K562 (cell line): Measurements from ENCODE around the gene DBF4B. TPM values are rescaled to one million over a fixed set of nuclear protein-coding genes. Genes with fewer than 3 reads are reported as not detected.

Experiments used
- ATAC-seq: fragments of 200-7000 bp; cut with Tn5 transposase; 3 replicates; pipeline ENCODE4 v1.9.1; 2020; ENCODE audit warnings: moderate library complexity
- BruUV-seq: library from RNA; stranded (reverse); fragments of 400-500 nt; replicated peaks from 2 replicates; lab custom pipeline; 2021; lab: Mats Ljungman, UMichigan
- CTCF ChIA-PET: fragments of 300-600 bp; formaldehyde crosslinking; extraction: SDS; loops from one replicate; lab custom pipeline; 2021; ENCODE audit warnings: low intra/inter-chr PET ratio; lab: Yijun Ruan, JAX
- POLR2A ChIA-PET: fragments of 300-600, 350-650 bp; sonication (Branson Sonifier 250); formaldehyde crosslinking; extraction: SDS; loops from one replicate; lab custom pipeline; 2021; ENCODE audit warnings: antibody characterized with exemption, inconsistent platforms; lab: Yijun Ruan, JAX
- DNase-seq, 4 experiments: peaks; one replicate each; pipeline versions ENCODE4 v3.0.0 to v3.0.0-alpha.2; 2011 to 2018; ENCODE audit warnings: low spot score in 3 of 4, mixed read lengths in 3 of 4; ENCODE audit errors: extremely low read depth in 1 of 4
- FAIRE-seq: peaks from 2 replicates; lab custom pipeline; 2011; peaks lifted over from hg19 to GRCh38; lab: Jason Lieb, UNC
- H2AFZ ChIP-seq: 2 replicates; pipeline ENCODE4 v1.6.0; 2011; ENCODE audit warnings: low read depth, low read length, control low read depth, inconsistent platforms
- H3K27ac ChIP-seq: fragments of 200-600 bp; 3 replicates; pipeline ENCODE4 v1.8.0; 2011; ENCODE audit warnings: low read depth, mild to moderate bottlenecking, control low read depth, inconsistent platforms, low read length, moderate library complexity, mixed read lengths; ENCODE audit errors: extremely low read depth
- H3K27me3 ChIP-seq, 2 experiments: fragments of 300-600 bp in 1 of 2; 2 replicates in 1 of 2; 3 replicates in 1 of 2; pipeline versions ENCODE4 v1.6.0 to v1.8.0; 2011; ENCODE audit warnings: inconsistent platforms in 2 of 2, low read length in 2 of 2, mild to moderate bottlenecking in 1 of 2, mixed read lengths in 1 of 2, moderate library complexity in 1 of 2; ENCODE audit not compliant: control insufficient read depth in 2 of 2, insufficient read depth in 2 of 2
- H3K36me3 ChIP-seq: fragments of 300-600 bp; 3 replicates; pipeline ENCODE4 v1.8.0; 2011; ENCODE audit warnings: mild to moderate bottlenecking, low read length, inconsistent platforms; ENCODE audit not compliant: control insufficient read depth, insufficient read depth
- H3K4me1 ChIP-seq, 2 experiments: fragments of 200-600 bp in 1 of 2; replicated peaks in 1 of 2; 2 replicates in 1 of 2; 3 replicates in 1 of 2; pipeline versions ENCODE4 v1.5.1 to v1.8.0; 2011; ENCODE audit warnings: inconsistent platforms in 2 of 2, low read length in 2 of 2, mild to moderate bottlenecking in 1 of 2, mixed read lengths in 1 of 2, moderate library complexity in 1 of 2; ENCODE audit not compliant: control insufficient read depth in 2 of 2, insufficient read depth in 2 of 2
- H3K4me2 ChIP-seq: 2 replicates; pipeline ENCODE4 v1.6.1; 2011; ENCODE audit warnings: low read length, control low read depth, inconsistent platforms, mixed read lengths; ENCODE audit not compliant: insufficient read depth
- H3K4me3 ChIP-seq: fragments of 200-600 bp; sonication (generic), shearing (Covaris generic); 2 replicates; pipeline ENCODE4 v1.5.1; 2016; ENCODE audit warnings: control low read depth, inconsistent platforms
- H3K79me2 ChIP-seq: fragments of 200-600 bp; 3 replicates; pipeline ENCODE4 v1.8.0; 2011; ENCODE audit warnings: low read length, inconsistent platforms; ENCODE audit not compliant: control insufficient read depth, insufficient read depth
- H3K9ac ChIP-seq, 2 experiments: 2 replicates each; pipeline versions ENCODE4 v1.6.0 to v1.6.1; 2011; ENCODE audit warnings: low read depth in 2 of 2, low read length in 2 of 2, control low read depth in 1 of 2, inconsistent platforms in 1 of 2, mild to moderate bottlenecking in 1 of 2, mixed read lengths in 1 of 2; ENCODE audit not compliant: insufficient read depth in 1 of 2
- H3K9me1 ChIP-seq: one replicate; pipeline ENCODE4 v1.6.0; 2011; ENCODE audit warnings: inconsistent platforms, mild to moderate bottlenecking, low read length, moderate library complexity; ENCODE audit not compliant: control insufficient read depth, insufficient read depth
- H3K9me3 ChIP-seq: replicated peaks from 2 replicates; pipeline ENCODE4 v1.5.1; 2011; ENCODE audit warnings: low read depth, low read length, inconsistent platforms; ENCODE audit not compliant: control insufficient read depth, insufficient read depth
- H4K20me1 ChIP-seq: replicated peaks from 2 replicates; pipeline ENCODE4 v1.6.1; 2011; ENCODE audit warnings: low read length, inconsistent platforms, mixed read lengths; ENCODE audit not compliant: control insufficient read depth, insufficient read depth
- FOXM1 ChIP-seq, 2 experiments: fragments of 450-650 bp in 1 of 2; sonication (generic) in 1 of 2; formaldehyde crosslinking in 1 of 2; IDR thresholded peaks; 2 replicates each; pipeline versions ENCODE4 v1.6.1 to v1.9.0; 2017 to 2022; ENCODE audit warnings: low read depth in 2 of 2, mild to moderate bottlenecking in 2 of 2, missing genetic modification reagents in 1 of 2, moderate library complexity in 1 of 2
- JUNB ChIP-seq: fragments of 450-650 bp; formaldehyde crosslinking; conservative IDR thresholded peaks from 2 replicates; pipeline ENCODE4 v1.4.0; 2020; ENCODE audit warnings: mild to moderate bottlenecking
- NFXL1 ChIP-seq: fragments of 450-650 bp; formaldehyde crosslinking; IDR thresholded peaks from 2 replicates; pipeline ENCODE4 v1.4.0; 2021; ENCODE audit warnings: mild to moderate bottlenecking
- NRF1 ChIP-seq, 2 experiments: fragments of 450-650 bp; IDR thresholded peaks in 1 of 2; conservative IDR thresholded peaks in 1 of 2; 2 replicates each; pipeline ENCODE4 v1.6.1; 2014; ENCODE audit warnings: mild to moderate bottlenecking in 2 of 2
- PML ChIP-seq: IDR thresholded peaks from 2 replicates; pipeline ENCODE4 v1.6.1; 2012; ENCODE audit warnings: low read length, inconsistent platforms
- RAD51 ChIP-seq: fragments of 450-650 bp; IDR thresholded peaks from 2 replicates; pipeline ENCODE4 v1.7.1; 2016; ENCODE audit warnings: low read depth, mild to moderate bottlenecking, borderline replicate concordance
- TBP ChIP-seq: optimal IDR thresholded peaks from 2 replicates; pipeline ENCODE3; 2011; ENCODE audit warnings: low read depth, low read length, improper control_type of control experiment
- TOE1 ChIP-seq, 2 experiments: fragments of 450-650 bp in 1 of 2; sonication (generic) in 1 of 2; formaldehyde crosslinking in 1 of 2; IDR thresholded peaks; 2 replicates each; pipeline versions ENCODE4 v1.7.1 to v1.8.0; 2016 to 2022; ENCODE audit warnings: borderline replicate concordance in 2 of 2, mild to moderate bottlenecking in 2 of 2, antibody characterized with exemption in 1 of 2, inconsistent platforms in 1 of 2, low read depth in 1 of 2, missing genetic modification reagents in 1 of 2, moderate library complexity in 1 of 2
- WGBS: fragments of 100-300 bp; shearing (Covaris generic); methylation state at CpG from one replicate; pipeline ENCODE4 v1.1.6; 2016; ENCODE audit warnings: low coverage, mixed read lengths; ENCODE audit not compliant: insufficient coverage; ENCODE audit errors: missing lambda C conversion rate; 5-methylcytosine and 5-hydroxymethylcytosine counted together
- in situ Hi-C: fragments of 300-500 bp; cut with MboI; formaldehyde crosslinking; loops from 4 replicates; pipeline ENCODE4 v1.15.0; 2018; ENCODE audit warnings: inconsistent platforms, mixed read lengths
- intact Hi-C: fragments of 100-400 bp; cut with micrococcal nuclease; formaldehyde crosslinking; loops from 2 replicates; pipeline ENCODE4 v1.14.2; 2022
- polyA plus RNA-seq, 8 experiments: library from polyadenylated mRNA; depleted of rRNA in 4 of 8; stranded (reverse) in 5 of 8; unstranded in 3 of 8; fragments of >200 nt; fragmentation: Nextera tagmentation in 2 of 8; fragmentation: Illumina TruSeq in 1 of 8; extraction: Ambion mirVana in 2 of 8; extraction: Trizol in 1 of 8; gene quantifications; 2 replicates each; pipeline versions ENCODE4 v1.2.1 to v1.2.3, GENCODE V29; 2011 to 2014; ENCODE audit warnings: inconsistent platforms in 1 of 8, missing spikeins in 1 of 8
- total RNA-seq, 7 experiments: library from RNA; depleted of rRNA in 6 of 7; stranded (reverse); fragments of >200 nt in 6 of 7; fragmentation: Illumina TruSeq in 2 of 7; extraction: Trizol in 2 of 7; gene quantifications; 2 replicates each; pipeline versions ENCODE4 v1.2.1 to v1.2.3, GENCODE V29; 2011 to 2021; ENCODE audit warnings: low replicate concordance in 1 of 7
- TF ChIP-seq, protein P1 (sequence below): sonication (generic); formaldehyde crosslinking; IDR thresholded peaks from 2 replicates; pipeline ENCODE4 v1.9.0; 2022; ENCODE audit warnings: mild to moderate bottlenecking, missing genetic modification reagents
- TF ChIP-seq, protein P2 (sequence below): sonication (generic); formaldehyde crosslinking; IDR thresholded peaks from 2 replicates; pipeline ENCODE4 v1.5.0; 2020; ENCODE audit warnings: missing genetic modification reagents
- TF ChIP-seq, protein P3 (sequence below): sonication (generic); formaldehyde crosslinking; IDR thresholded peaks from 2 replicates; pipeline ENCODE4 v1.8.0; 2022; ENCODE audit warnings: mild to moderate bottlenecking, missing genetic modification reagents
- TF ChIP-seq, protein P4 (sequence below): fragments of 450-650 bp; formaldehyde crosslinking; IDR thresholded peaks from 2 replicates; pipeline ENCODE4 v1.4.0; 2020; ENCODE audit warnings: mild to moderate bottlenecking, mixed read lengths

The DBF4B gene
- total and polyA plus RNA-seq, 9 of the 15 experiments (the other 6 are each of a cell fraction or from before 2014, with no cell fraction given) = 2.5 to 26.9 (median 14.6) TPM

DNA sequence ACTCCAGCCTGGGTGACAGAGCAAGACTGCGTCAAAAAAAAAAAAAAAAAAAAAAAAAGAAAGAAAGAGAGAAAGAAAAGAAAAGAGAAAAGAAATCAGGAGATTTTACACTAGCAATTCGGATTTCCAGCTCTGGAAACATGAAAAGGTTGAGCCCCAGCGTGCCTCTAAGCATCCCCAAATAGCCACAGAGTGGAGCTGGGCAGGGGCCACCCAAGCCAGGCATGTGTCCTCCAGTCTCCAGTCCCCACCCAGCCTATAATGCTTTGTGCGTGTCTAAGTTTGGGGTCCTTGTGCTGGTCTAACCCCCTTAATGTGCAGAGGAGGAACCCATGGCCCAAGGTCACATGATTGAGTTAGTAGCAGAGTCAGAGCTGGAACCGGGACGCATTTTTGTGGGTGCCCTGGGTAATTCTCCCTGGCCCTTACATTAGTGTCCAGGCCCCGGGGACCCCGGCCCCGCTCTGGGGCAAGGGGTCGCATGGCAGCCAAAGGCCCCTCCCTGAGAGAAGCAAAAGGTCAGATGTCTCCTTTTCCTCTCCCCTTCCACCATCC, 70.3 kb downstream of the DBF4B start:
- Histone ChIP-seq H3K36me3 (no peaks in the 10 kb centered on the region), H3K9me3 (no peaks in the 10 kb centered on the region), H4K20me1 (no peaks in the 10 kb centered on the region; the same call in none of the 2 replicates), H3K79me2 (no peaks in the 10 kb centered on the region), H3K27me3 (peaks cover 10 to 44% of the 10 kb centered on the region in 2 experiments; a peak in 3 of 5 replicates), H3K27ac (no peak overlapping the region; the same call in 2 of the 3 replicates), H3K9ac (peak overlapping the region in 1 of 2 experiments; percentile 27; a peak in 1 of 4 replicates)
- BruUV-seq = no TSS peak
- TF ChIP-seq, protein P1, sequence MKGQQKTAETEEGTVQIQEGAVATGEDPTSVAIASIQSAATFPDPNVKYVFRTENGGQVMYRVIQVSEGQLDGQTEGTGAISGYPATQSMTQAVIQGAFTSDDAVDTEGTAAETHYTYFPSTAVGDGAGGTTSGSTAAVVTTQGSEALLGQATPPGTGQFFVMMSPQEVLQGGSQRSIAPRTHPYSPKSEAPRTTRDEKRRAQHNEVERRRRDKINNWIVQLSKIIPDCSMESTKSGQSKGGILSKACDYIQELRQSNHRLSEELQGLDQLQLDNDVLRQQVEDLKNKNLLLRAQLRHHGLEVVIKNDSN (CRISPR knock-in tag) = 0 out of 2 replicates have a peak, but pooled peaks have one; percentile 15
- TF ChIP-seq, protein P2, sequence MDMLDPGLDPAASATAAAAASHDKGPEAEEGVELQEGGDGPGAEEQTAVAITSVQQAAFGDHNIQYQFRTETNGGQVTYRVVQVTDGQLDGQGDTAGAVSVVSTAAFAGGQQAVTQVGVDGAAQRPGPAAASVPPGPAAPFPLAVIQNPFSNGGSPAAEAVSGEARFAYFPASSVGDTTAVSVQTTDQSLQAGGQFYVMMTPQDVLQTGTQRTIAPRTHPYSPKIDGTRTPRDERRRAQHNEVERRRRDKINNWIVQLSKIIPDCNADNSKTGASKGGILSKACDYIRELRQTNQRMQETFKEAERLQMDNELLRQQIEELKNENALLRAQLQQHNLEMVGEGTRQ (CRISPR knock-in tag) = peak; percentile 52
- TF ChIP-seq, protein P3, sequence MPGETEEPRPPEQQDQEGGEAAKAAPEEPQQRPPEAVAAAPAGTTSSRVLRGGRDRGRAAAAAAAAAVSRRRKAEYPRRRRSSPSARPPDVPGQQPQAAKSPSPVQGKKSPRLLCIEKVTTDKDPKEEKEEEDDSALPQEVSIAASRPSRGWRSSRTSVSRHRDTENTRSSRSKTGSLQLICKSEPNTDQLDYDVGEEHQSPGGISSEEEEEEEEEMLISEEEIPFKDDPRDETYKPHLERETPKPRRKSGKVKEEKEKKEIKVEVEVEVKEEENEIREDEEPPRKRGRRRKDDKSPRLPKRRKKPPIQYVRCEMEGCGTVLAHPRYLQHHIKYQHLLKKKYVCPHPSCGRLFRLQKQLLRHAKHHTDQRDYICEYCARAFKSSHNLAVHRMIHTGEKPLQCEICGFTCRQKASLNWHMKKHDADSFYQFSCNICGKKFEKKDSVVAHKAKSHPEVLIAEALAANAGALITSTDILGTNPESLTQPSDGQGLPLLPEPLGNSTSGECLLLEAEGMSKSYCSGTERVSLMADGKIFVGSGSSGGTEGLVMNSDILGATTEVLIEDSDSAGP = peak; percentile 12; the same call in 1 of the 2 replicates
- no peak for TF ChIP-seq FOXM1 (IDR thresholded peaks at IDR 0.05; ENCODE audit: low read depth)
- 0 out of 2 replicates have a peak, but pooled peaks have one; percentile 56 for TF ChIP-seq FOXM1 (CRISPR knock-in tag; IDR thresholded peaks at IDR 0.05; ENCODE audit: low read depth)
- TF ChIP-seq TOE1 (IDR thresholded peaks at IDR 0.05; ENCODE audit: borderline replicate concordance) = peak; percentile 66; the same call in 1 of the 2 replicates
- TF ChIP-seq TOE1 (CRISPR knock-in tag; IDR thresholded peaks at IDR 0.05; ENCODE audit: borderline replicate concordance, low read depth) = no peak
- TF ChIP-seq, protein P4, sequence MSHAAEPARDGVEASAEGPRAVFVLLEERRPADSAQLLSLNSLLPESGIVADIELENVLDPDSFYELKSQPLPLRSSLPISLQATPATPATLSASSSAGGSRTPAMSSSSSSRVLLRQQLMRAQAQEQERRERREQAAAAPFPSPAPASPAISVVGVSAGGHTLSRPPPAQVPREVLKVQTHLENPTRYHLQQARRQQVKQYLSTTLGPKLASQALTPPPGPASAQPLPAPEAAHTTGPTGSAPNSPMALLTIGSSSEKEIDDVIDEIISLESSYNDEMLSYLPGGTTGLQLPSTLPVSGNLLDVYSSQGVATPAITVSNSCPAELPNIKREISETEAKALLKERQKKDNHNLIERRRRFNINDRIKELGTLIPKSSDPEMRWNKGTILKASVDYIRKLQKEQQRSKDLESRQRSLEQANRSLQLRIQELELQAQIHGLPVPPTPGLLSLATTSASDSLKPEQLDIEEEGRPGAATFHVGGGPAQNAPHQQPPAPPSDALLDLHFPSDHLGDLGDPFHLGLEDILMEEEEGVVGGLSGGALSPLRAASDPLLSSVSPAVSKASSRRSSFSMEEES (CRISPR knock-in tag) = peak; percentile 80
- TF ChIP-seq NFXL1 (CRISPR knock-in tag) = no peak
- no peak for TF ChIP-seq TBP
- TF ChIP-seq RAD51 = peak; percentile 37; the same call in 1 of the 2 replicates
- 0 out of 2 replicates have a peak, but pooled peaks have one; percentile 3 for TF ChIP-seq JUNB
- TF ChIP-seq PML = 0 out of 2 replicates have a peak, but pooled peaks have one; percentile 6
- TF ChIP-seq NRF1 (conservative IDR thresholded peaks at IDR 0.05 in 1 of 2, IDR thresholded peaks at IDR 0.05 in 1 of 2) = no peak
- TF ChIP-seq, all 486 proteins: peak for 9
- POLR2A ChIA-PET = interaction anchor here (1.0 to 1.1 kb wide), 3 partner anchors 9 to 370 kb away, joined by 3 to 6 read pairs (median 3); no protein-coding TSS in a partner anchor
- 9% methylated on average over 8 of the region's 10 CpGs for WGBS
- Histone ChIP-seq H3K4me3 (peak overlapping the region; percentile 39), H2AFZ (peak overlapping the region; percentile 96), H3K4me2 (peak overlapping the region; percentile 84), H3K9me1 (no peaks in the 10 kb centered on the region), H3K4me1 (peaks cover 10 to 63% of the 10 kb centered on the region in 2 experiments; a peak in 4 of 5 replicates)
- DNase-seq (no peak), FAIRE-seq (no peak), ATAC-seq (no peak)
- intact Hi-C loops = loop anchor here (5.0 to 10.0 kb wide), 4 partner anchors 64 to 354 kb away; partner anchors contain the start of gene PLCD3
- CTCF ChIA-PET = interaction anchor here (1.2 to 3.8 kb wide), 5 partner anchors 53 to 320 kb away, joined by 3 to 38 read pairs (median 8); no protein-coding TSS in a partner anchor
- in situ Hi-C loops = loop anchor here (10.0 kb wide), 1 partner anchor 236 kb away; no protein-coding TSS in a partner anchor
